SK-N-SH (cell line): ENCODE measurements around the gene RPL7A. TPM values are rescaled to one million over a fixed set of nuclear protein-coding genes. Genes with fewer than 3 reads are reported as not detected.
A peak's percentile ranks its signal among the peaks of the same experiment; 100 is the strongest.

Experiments used
- CTCF ChIA-PET: fragments of 300-600, 350-600 bp; formaldehyde crosslinking; extraction: SDS; loops from one replicate; lab custom pipeline; 2021; lab: Yijun Ruan, JAX
- POLR2A ChIA-PET: fragments of 350-600 bp; sonication (Branson Sonifier 250); formaldehyde crosslinking; extraction: SDS; loops from one replicate; lab custom pipeline; 2020; ENCODE audit warnings: antibody characterized with exemption, inconsistent platforms; lab: Yijun Ruan, JAX
- DNase-seq: peaks from one replicate; pipeline ENCODE4 v3.0.0; 2012
- H2AFZ ChIP-seq: fragments of 200-600 bp; sonication (generic); 2 replicates; pipeline ENCODE4 v1.8.1; 2016; ENCODE audit warnings: antibody characterized with exemption, mild to moderate bottlenecking, low read depth
- H3F3A ChIP-seq: fragments of 200-600 bp; sonication (generic); replicated peaks from 2 replicates; pipeline ENCODE3; 2016; ENCODE audit warnings: antibody characterized with exemption, mild to moderate bottlenecking; ENCODE audit not compliant: insufficient read depth
- H3K27ac ChIP-seq, 2 experiments: fragments of 200-500 bp in 1 of 2; fragments of 200-600 bp in 1 of 2; sonication (Bioruptor generic) in 1 of 2; sonication (generic), shearing (Covaris generic) in 1 of 2; 2 replicates each; pipeline versions ENCODE4 v1.5.1 to v1.6.1; 2014 to 2016; ENCODE audit warnings: low read depth in 2 of 2, inconsistent platforms in 1 of 2, low read length in 1 of 2, mild to moderate bottlenecking in 1 of 2, mixed read lengths in 1 of 2
- H3K27me3 ChIP-seq: fragments of 200-600 bp; sonication (generic), shearing (Covaris generic); 2 replicates; pipeline ENCODE4 v1.6.1; 2016; ENCODE audit warnings: mixed run types; ENCODE audit not compliant: insufficient read depth
- H3K36me3 ChIP-seq, 2 experiments: fragments of 200-500 bp in 1 of 2; fragments of 200-600 bp in 1 of 2; sonication (Bioruptor generic) in 1 of 2; sonication (generic) in 1 of 2; replicated peaks in 1 of 2; 2 replicates each; pipeline versions ENCODE3 to v1.5.1; 2014 to 2016; ENCODE audit warnings: low read length in 1 of 2, mild to moderate bottlenecking in 1 of 2; ENCODE audit not compliant: insufficient read depth in 2 of 2, control insufficient read depth in 1 of 2
- H3K4me1 ChIP-seq, 2 experiments: fragments of 200-500 bp in 1 of 2; fragments of 200-600 bp in 1 of 2; sonication (Bioruptor generic) in 1 of 2; sonication (generic), shearing (Covaris generic) in 1 of 2; 2 replicates each; pipeline versions ENCODE4 v1.5.1 to v1.6.1; 2014 to 2016; ENCODE audit warnings: low read depth in 1 of 2, low read length in 1 of 2, mixed run types in 1 of 2; ENCODE audit not compliant: insufficient read depth in 2 of 2, control insufficient read depth in 1 of 2
- H3K4me2 ChIP-seq: fragments of 200-600 bp; sonication (generic), shearing (Covaris generic); 2 replicates; pipeline ENCODE4 v1.6.1; 2017; ENCODE audit warnings: mixed run types
- H3K4me3 ChIP-seq, 2 experiments: fragments of 200-500 bp in 1 of 2; fragments of 200-600 bp in 1 of 2; sonication (Bioruptor generic) in 1 of 2; sonication (generic), shearing (Covaris generic) in 1 of 2; 2 replicates each; pipeline versions ENCODE4 v1.5.1 to v1.8.1; 2014 to 2016; ENCODE audit warnings: low read depth in 2 of 2, inconsistent platforms in 1 of 2, low read length in 1 of 2, mild to moderate bottlenecking in 1 of 2, mixed read lengths in 1 of 2, moderate library complexity in 1 of 2
- H3K79me2 ChIP-seq: fragments of 200-600 bp; sonication (generic); 2 replicates; pipeline ENCODE4 v1.8.1; 2017; ENCODE audit warnings: mild to moderate bottlenecking; ENCODE audit not compliant: insufficient read depth
- H3K9ac ChIP-seq: fragments of 200-600 bp; sonication (generic); 2 replicates; pipeline ENCODE4 v1.6.1; 2017; ENCODE audit warnings: mixed run types
- H3K9me2 ChIP-seq: fragments of 200-600 bp; sonication (generic); 2 replicates; pipeline ENCODE4 v1.6.1; 2017; ENCODE audit warnings: mixed run types
- H3K9me3 ChIP-seq: fragments of 200-600 bp; sonication (generic); 2 replicates; pipeline ENCODE4 v1.6.1; 2017; ENCODE audit warnings: mixed run types, mild to moderate bottlenecking, moderate library complexity
- H4K20me1 ChIP-seq: fragments of 200-600 bp; sonication (generic); 2 replicates; pipeline ENCODE4 v1.6.1; 2017; ENCODE audit warnings: mild to moderate bottlenecking, mixed run types; ENCODE audit not compliant: insufficient read depth
- EP300 ChIP-seq, 2 experiments: IDR thresholded peaks; 2 replicates each; pipeline versions ENCODE4 v1.4.0 to v1.6.1; 2012; ENCODE audit warnings: borderline replicate concordance in 1 of 2, low read depth in 1 of 2, low read length in 1 of 2
- IRF3 ChIP-seq: fragments of 150-350 bp; IDR thresholded peaks from 2 replicates; pipeline ENCODE4 v1.6.1; 2016; ENCODE audit warnings: mild to moderate bottlenecking, low read depth, low read length
- JUND ChIP-seq: IDR thresholded peaks from 2 replicates; pipeline ENCODE4 v1.4.0; 2012
- MXI1 ChIP-seq: IDR thresholded peaks from 2 replicates; pipeline ENCODE4 v1.6.1; 2012; ENCODE audit warnings: mild to moderate bottlenecking, low read depth, low read length, improper control_type of control experiment
- NRF1 ChIP-seq: IDR thresholded peaks from 2 replicates; pipeline ENCODE4 v1.6.1; 2012; ENCODE audit warnings: low read depth, mild to moderate bottlenecking, low read length
- PBX3 ChIP-seq: IDR thresholded peaks from 2 replicates; pipeline ENCODE4; 2012
- RFX5 ChIP-seq: IDR thresholded peaks from 2 replicates; pipeline ENCODE4 v1.6.1; 2012; ENCODE audit warnings: mild to moderate bottlenecking, improper control_type of control experiment, low read length
- RXRA ChIP-seq: IDR thresholded peaks from 2 replicates; pipeline ENCODE4 v1.4.0; 2012; ENCODE audit warnings: low read depth, mild to moderate bottlenecking, borderline replicate concordance
- SMC3 ChIP-seq: IDR thresholded peaks from 2 replicates; pipeline ENCODE4 v1.6.1; 2012; ENCODE audit warnings: low read depth, low read length, improper control_type of control experiment
- WGBS: methylation state at CpG from one replicate; pipeline ENCODE4 v1.1.6; 2017; ENCODE audit warnings: low lambda C conversion rate; 5-methylcytosine and 5-hydroxymethylcytosine counted together
- polyA plus RNA-seq, 3 experiments: library from polyadenylated mRNA; depleted of rRNA; stranded (reverse); fragments of >200 nt; gene quantifications; 2 replicates each; pipeline ENCODE4 v1.2.3, GENCODE V29; 2012
- TF ChIP-seq, protein P1 (sequence below): IDR thresholded peaks from 2 replicates; pipeline ENCODE4 v1.4.0; 2012; ENCODE audit warnings: low read depth, borderline replicate concordance
- TF ChIP-seq, protein P2 (sequence below): fragments of 200-600 bp; sonication (generic); IDR thresholded peaks from 2 replicates; pipeline ENCODE4 v1.6.1; 2017; ENCODE audit warnings: antibody characterized with exemption, mild to moderate bottlenecking, moderate library complexity

Gene RPL7A
- polyA plus RNA-seq, 1 of the 3 experiments (the other 2 are of a cell fraction) = 4,121 TPM

- peaks cover 35% of the 10 kb centered on the region for H4K20me1 ChIP-seq
Observed at GRCh38 chr9:133346021-133346785, 1.8 kb upstream of the RPL7A start.

GRCh38 chr9:133347515-133347984 is 468 bp upstream of the RPL7A start:
- 3% methylated on average over 13 of the region's 41 CpGs for WGBS
- Histone ChIP-seq H3K27ac (peak overlapping the region; percentile 89 to 97), H3K27me3 (no peaks in the 10 kb centered on the region), H3K4me3 (peak overlapping the region; percentile 99), H3K36me3 (peaks cover 47 to 70% of the 10 kb centered on the region in 2 experiments), H4K20me1 (peaks cover 43% of the 10 kb centered on the region), H3K4me2 (peak overlapping the region; percentile 94), H3K79me2 (peaks cover 54% of the 10 kb centered on the region), H3K9ac (peak overlapping the region; percentile 99), H2AFZ (peak overlapping the region; percentile 9; the same call in 1 of the 2 replicates), H3K9me3 (no peaks in the 10 kb centered on the region), H3K4me1 (peaks cover 8 to 27% of the 10 kb centered on the region in 2 experiments; a peak in 2 of 4 replicates), H3F3A (peaks cover 31% of the 10 kb centered on the region), H3K9me2 (no peaks in the 10 kb centered on the region)
- ChIA-PET CTCF (interaction anchor here (0.7 to 1.7 kb wide), 5 partner anchors 9 to 1480 kb away, joined by 3 to 6 read pairs (median 4); partner anchors contain the start of genes SURF1 and SURF2), POLR2A (interaction anchor here (0.6 to 1.7 kb wide), 15 partner anchors 8 to 180 kb away, joined by 3 to 16 read pairs (median 4); partner anchors contain the start of genes CACFD1, STKLD1, SURF1 and SURF2)
- TF ChIP-seq, protein P1, sequence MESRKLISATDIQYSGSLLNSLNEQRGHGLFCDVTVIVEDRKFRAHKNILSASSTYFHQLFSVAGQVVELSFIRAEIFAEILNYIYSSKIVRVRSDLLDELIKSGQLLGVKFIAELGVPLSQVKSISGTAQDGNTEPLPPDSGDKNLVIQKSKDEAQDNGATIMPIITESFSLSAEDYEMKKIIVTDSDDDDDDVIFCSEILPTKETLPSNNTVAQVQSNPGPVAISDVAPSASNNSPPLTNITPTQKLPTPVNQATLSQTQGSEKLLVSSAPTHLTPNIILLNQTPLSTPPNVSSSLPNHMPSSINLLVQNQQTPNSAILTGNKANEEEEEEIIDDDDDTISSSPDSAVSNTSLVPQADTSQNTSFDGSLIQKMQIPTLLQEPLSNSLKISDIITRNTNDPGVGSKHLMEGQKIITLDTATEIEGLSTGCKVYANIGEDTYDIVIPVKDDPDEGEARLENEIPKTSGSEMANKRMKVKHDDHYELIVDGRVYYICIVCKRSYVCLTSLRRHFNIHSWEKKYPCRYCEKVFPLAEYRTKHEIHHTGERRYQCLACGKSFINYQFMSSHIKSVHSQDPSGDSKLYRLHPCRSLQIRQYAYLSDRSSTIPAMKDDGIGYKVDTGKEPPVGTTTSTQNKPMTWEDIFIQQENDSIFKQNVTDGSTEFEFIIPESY = no peak
- no peak for TF ChIP-seq PBX3
- TF ChIP-seq IRF3 = no peak
- 0 out of 2 replicates have a peak, but pooled peaks have one; percentile 9 for TF ChIP-seq MXI1
- TF ChIP-seq JUND = no peak
- no peak for TF ChIP-seq NRF1
- no peak for TF ChIP-seq EP300 (IDR thresholded peaks at IDR 0.05; ENCODE audit: borderline replicate concordance in 1 of 2, low read depth in 1 of 2, low read length in 1 of 2)
- TF ChIP-seq RXRA = no peak
- no peak for TF ChIP-seq RFX5
- DNase-seq = peak; percentile 90

More at GRCh38 chr9:133346021-133346785, 1.8 kb upstream of the RPL7A start:
- no peak overlapping the region for H2AFZ ChIP-seq
- peaks cover 18% of the 10 kb centered on the region for H3F3A ChIP-seq
- TF ChIP-seq, protein P1 = no peak
- TF ChIP-seq, protein P2, sequence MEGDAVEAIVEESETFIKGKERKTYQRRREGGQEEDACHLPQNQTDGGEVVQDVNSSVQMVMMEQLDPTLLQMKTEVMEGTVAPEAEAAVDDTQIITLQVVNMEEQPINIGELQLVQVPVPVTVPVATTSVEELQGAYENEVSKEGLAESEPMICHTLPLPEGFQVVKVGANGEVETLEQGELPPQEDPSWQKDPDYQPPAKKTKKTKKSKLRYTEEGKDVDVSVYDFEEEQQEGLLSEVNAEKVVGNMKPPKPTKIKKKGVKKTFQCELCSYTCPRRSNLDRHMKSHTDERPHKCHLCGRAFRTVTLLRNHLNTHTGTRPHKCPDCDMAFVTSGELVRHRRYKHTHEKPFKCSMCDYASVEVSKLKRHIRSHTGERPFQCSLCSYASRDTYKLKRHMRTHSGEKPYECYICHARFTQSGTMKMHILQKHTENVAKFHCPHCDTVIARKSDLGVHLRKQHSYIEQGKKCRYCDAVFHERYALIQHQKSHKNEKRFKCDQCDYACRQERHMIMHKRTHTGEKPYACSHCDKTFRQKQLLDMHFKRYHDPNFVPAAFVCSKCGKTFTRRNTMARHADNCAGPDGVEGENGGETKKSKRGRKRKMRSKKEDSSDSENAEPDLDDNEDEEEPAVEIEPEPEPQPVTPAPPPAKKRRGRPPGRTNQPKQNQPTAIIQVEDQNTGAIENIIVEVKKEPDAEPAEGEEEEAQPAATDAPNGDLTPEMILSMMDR = no peak
- TF ChIP-seq SMC3 (no peak), JUND (no peak), MXI1 (no peak)
- peaks cover 38 to 68% of the 10 kb centered on the region in 2 experiments for H3K36me3 ChIP-seq
- peak overlapping the region; percentile 99; the same call in 1 of the 2 replicates for H3K9ac ChIP-seq
- H3K27me3 ChIP-seq = no peaks in the 10 kb centered on the region
- WGBS = 81% methylated on average over 12 of the region's 15 CpGs
- peaks cover 54% of the 10 kb centered on the region for H3K79me2 ChIP-seq
- H3K4me2 ChIP-seq = peak overlapping the region; percentile 94
- no peaks in the 10 kb centered on the region for H3K9me3 ChIP-seq
- ChIA-PET CTCF (interaction anchor here (1.1 kb wide), 1 partner anchor 160 kb away, joined by 3 read pairs; no protein-coding TSS in a partner anchor), POLR2A (interaction anchor here (0.9 to 1.5 kb wide), 2 partner anchors 9 to 11 kb away, joined by 3 to 4 read pairs; no protein-coding TSS in a partner anchor)
- H3K27ac ChIP-seq = no peak overlapping the region; a peak in 1 of 4 replicates
- H3K4me1 ChIP-seq = peaks cover 8 to 27% of the 10 kb centered on the region in 2 experiments; a peak in 2 of 4 replicates
- H3K4me3 ChIP-seq = peak overlapping the region; percentile 99
- H3K9me2 ChIP-seq = no peaks in the 10 kb centered on the region
- peak; percentile 33 for DNase-seq
